ENCODE data around the gene CIBAR2. TPM values are rescaled to one million over a fixed set of nuclear protein-coding genes. Genes with fewer than 3 reads are reported as not detected.

CIBAR2 gene
- total and polyA plus RNA-seq, 9 donors = 0.18 to 13.0 (median 1.4) TPM; not detected in 3

DNA sequence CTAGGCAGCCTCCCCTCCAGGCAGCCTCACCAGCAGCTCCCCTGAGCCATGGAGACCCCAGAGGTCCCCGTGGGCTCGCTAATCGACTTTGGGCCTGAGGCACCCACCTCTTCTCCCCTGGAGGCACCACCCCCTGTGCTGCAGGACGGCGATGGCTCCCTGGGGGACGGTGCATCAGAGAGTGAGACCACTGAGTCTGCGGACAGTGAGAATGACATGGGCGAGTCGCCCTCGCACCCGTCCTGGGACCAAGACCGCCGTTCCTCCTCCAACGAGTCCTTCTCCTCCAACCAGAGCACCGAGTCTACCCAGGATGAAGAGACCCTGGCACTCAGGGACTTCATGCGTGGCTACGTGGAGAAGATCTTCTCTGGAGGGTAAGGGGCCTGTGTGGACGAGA, 45.2 kb downstream of the CIBAR2 start:
- no peaks in the 10 kb centered on the region for H3K9me3 ChIP-seq
- DNase-seq = no peak
- H3K4me1 ChIP-seq (ENCODE audit: insufficient read depth) = no peaks in the 10 kb centered on the region
- TF ChIP-seq EP300 (IDR thresholded peaks at IDR 0.05) = no peak
- TF ChIP-seq, protein P1, sequence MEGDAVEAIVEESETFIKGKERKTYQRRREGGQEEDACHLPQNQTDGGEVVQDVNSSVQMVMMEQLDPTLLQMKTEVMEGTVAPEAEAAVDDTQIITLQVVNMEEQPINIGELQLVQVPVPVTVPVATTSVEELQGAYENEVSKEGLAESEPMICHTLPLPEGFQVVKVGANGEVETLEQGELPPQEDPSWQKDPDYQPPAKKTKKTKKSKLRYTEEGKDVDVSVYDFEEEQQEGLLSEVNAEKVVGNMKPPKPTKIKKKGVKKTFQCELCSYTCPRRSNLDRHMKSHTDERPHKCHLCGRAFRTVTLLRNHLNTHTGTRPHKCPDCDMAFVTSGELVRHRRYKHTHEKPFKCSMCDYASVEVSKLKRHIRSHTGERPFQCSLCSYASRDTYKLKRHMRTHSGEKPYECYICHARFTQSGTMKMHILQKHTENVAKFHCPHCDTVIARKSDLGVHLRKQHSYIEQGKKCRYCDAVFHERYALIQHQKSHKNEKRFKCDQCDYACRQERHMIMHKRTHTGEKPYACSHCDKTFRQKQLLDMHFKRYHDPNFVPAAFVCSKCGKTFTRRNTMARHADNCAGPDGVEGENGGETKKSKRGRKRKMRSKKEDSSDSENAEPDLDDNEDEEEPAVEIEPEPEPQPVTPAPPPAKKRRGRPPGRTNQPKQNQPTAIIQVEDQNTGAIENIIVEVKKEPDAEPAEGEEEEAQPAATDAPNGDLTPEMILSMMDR (IDR thresholded peaks at IDR 0.05) = no peak
- TF ChIP-seq POLR2A (IDR thresholded peaks at IDR 0.05) = no peak
- no peak overlapping the region for H3K27ac ChIP-seq
- no peaks in the 10 kb centered on the region for H3K36me3 ChIP-seq
- no peak overlapping the region for H3K4me3 ChIP-seq
- intact Hi-C loops (cut with DNase I) = no loop called here
- H3K27me3 ChIP-seq = no peaks in the 10 kb centered on the region
- 93 to 95% (median 95%) methylated on average over 18 of the region's 18 CpGs for WGBS, 3 donors

DNA sequence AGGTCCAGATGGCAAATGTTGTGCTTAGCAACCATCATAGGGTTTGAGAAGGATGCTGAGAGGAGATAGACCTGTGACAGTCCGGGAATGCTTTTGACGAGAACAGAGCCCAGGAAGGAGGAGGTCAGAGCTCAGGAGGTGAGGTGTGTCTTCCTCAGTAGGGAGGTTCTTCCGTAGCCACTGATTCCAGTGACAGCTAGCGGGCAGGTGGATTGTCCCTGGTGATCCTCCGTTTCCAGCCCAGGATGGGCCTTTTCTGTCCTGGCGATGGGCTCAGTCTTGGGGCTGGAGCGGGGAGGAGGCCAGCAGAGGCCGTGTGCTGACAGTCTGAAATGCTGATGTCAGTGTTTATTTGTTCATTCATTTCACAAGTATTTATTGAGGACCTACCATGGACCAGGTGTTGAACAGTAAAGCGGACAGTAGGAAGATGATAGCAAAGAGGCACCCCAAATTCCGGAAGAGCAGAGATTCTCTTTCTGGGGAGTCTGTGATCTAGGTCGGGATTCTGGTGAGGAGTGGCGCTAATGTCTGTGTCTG, 45.9 kb downstream of the CIBAR2 start:
- Histone ChIP-seq H3K4me1 (ENCODE audit: insufficient read depth) (no peaks in the 10 kb centered on the region), H3K27me3 (no peaks in the 10 kb centered on the region), H3K9me3 (no peaks in the 10 kb centered on the region), H3K4me3 (no peak overlapping the region), H3K27ac (no peak overlapping the region), H3K36me3 (no peaks in the 10 kb centered on the region)
- WGBS, 3 donors = 90 to 97% (median 95%) methylated on average over 12 of the region's 12 CpGs
- TF ChIP-seq POLR2A (IDR thresholded peaks at IDR 0.05) (no peak), EP300 (IDR thresholded peaks at IDR 0.05) (no peak)
- TF ChIP-seq, protein P1 (IDR thresholded peaks at IDR 0.05) = no peak
- intact Hi-C loops (cut with DNase I) = no loop called here
- DNase-seq = no peak

DNA sequence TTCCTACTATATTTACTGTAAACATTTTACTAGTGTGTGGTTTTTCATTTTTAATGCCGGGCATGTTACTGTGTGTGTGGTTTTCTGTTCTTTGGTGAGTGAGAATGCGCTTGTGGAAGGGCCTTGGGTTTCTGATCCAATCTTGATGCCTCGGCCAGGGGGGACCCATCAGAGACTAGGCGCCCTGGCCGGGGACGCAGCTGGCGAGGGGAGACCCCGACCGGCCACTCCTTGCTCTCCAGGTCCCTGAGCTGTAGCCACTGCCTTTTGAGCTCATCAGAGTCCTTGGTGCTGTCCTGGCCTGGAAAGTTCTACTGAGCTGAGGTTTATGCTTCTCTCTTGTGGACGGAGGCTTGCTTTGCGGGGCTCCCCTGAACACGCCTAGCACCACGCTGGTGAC, 47.2 kb downstream of the CIBAR2 start:
- no peak for TF ChIP-seq EP300 (IDR thresholded peaks at IDR 0.05)
- TF ChIP-seq POLR2A (IDR thresholded peaks at IDR 0.05) = no peak
- TF ChIP-seq, protein P1 (IDR thresholded peaks at IDR 0.05) = no peak
- no peak overlapping the region for H3K27ac ChIP-seq
- H3K9me3 ChIP-seq = no peaks in the 10 kb centered on the region
- no peak overlapping the region for H3K4me3 ChIP-seq
- H3K4me1 ChIP-seq (ENCODE audit: insufficient read depth) = no peaks in the 10 kb centered on the region
- 92 to 94% (median 93%) methylated on average over 13 of the region's 13 CpGs for WGBS, 3 donors
- no peaks in the 10 kb centered on the region for H3K36me3 ChIP-seq
- intact Hi-C loops (cut with DNase I) = no loop called here
- no peaks in the 10 kb centered on the region for H3K27me3 ChIP-seq
- DNase-seq = no peak

DNA sequence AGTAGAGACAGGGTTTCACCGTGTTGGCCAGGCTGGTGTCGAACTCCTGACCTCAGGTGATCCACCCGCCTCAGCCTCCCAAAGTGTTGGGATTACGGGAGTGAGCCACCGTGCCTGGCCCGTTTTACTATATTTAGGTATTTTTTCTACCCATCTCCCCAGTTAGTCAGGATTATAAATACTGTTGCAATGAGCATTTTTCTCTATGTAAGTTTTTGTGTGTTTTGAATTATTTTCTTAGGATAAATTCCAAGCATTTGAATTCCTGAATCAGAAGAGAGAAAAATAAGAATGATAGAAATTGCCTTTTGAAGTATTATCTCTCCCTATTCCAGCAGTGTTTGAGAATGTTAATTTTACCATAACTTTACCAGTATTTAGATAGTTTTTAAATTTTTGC, 48.1 kb downstream of the CIBAR2 start:
- no peaks in the 10 kb centered on the region for H3K9me3 ChIP-seq
- no peak overlapping the region for H3K27ac ChIP-seq
- H3K4me1 ChIP-seq (ENCODE audit: insufficient read depth) = no peaks in the 10 kb centered on the region
- DNase-seq = no peak
- no peaks in the 10 kb centered on the region for H3K27me3 ChIP-seq
- H3K36me3 ChIP-seq = no peaks in the 10 kb centered on the region
- WGBS, 3 donors = 51 to 59% (median 52%) methylated on average over 6 of the region's 6 CpGs
- H3K4me3 ChIP-seq = no peak overlapping the region
- TF ChIP-seq EP300 (IDR thresholded peaks at IDR 0.05) (no peak), POLR2A (IDR thresholded peaks at IDR 0.05) (no peak)
- TF ChIP-seq, protein P1 (IDR thresholded peaks at IDR 0.05) = no peak
- intact Hi-C loops (cut with DNase I) = no loop called here

Measured in ovary (tissue), 9 donors.